ENCODE measurements around the gene ANXA1. TPM values are rescaled to one million over a fixed set of nuclear protein-coding genes. Genes with fewer than 3 reads are reported as not detected.
A peak's percentile ranks its signal among the peaks of the same experiment; 100 is the strongest.

The ANXA1 gene
- total RNA-seq, 1 experiment from 2014 or later, result 192 TPM

DNA sequence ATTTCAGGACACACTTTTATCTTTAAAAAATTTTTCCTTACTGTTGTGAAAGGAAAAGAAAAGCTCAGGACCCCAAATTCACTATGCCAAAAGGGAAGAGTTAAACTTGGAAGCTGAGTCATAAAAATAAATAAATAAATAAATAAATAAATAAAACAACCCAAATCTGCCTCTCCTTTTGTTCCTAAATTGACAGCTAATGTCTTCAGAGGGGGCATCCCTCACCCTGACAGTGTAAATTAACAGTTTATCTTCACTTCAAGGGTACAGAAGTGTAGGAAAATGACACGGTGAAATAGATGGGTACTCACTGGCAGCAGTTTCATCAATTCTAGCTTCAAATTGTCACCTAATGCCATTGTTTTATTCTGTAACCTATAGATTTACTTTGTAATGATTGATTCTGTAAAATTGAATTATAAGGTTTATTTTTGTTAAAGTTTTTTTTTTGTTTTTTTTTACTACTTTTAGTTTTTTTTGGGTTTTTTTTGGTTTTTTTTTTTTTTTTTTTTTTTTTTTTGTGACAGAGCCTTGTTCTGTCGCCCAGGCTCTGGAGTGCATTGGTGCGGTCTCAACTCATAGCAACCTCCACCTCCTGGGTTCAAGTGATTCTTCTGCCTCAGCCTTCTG, 18.5 kb upstream of the ANXA1 start:
- ChIA-PET POLR2A (ENCODE audit: unreplicated experiment) (no interaction called here), CTCF (no interaction called here)
- ATAC-seq (no peak), DNase-seq (no peak)
- H3K27me3 ChIP-seq (ENCODE audit: low read length), result no peaks in the 10 kb centered on the region
- peaks cover 58% of the 10 kb centered on the region for H3K4me1 ChIP-seq (ENCODE audit: insufficient read depth, low read length)
- H3K9me2 ChIP-seq (replicated peaks; ENCODE audit: low read length), result no peaks in the 10 kb centered on the region
- intact Hi-C loops (cut with micrococcal nuclease), result loop anchor here (2.0 kb wide), 1 partner anchor 16 kb away; no protein-coding TSS in a partner anchor
- no peaks in the 10 kb centered on the region for H3K36me3 ChIP-seq (ENCODE audit: low read depth, low read length)
- no peaks in the 10 kb centered on the region for H3F3A ChIP-seq (ENCODE audit: low read length, unreplicated experiment)
- no peak for TF ChIP-seq EZH2 (IDR thresholded peaks at IDR 0.05; ENCODE audit: low read length, unreplicated experiment)
- TF ChIP-seq CTCF (conservative IDR thresholded peaks at IDR 0.05; ENCODE audit: low read depth, low read length), result no peak
- no peak for TF ChIP-seq EZH2phosphoT487 (IDR thresholded peaks at IDR 0.05; ENCODE audit: borderline replicate concordance, low read length)
- peak overlapping the region; percentile 87 for H3K4me2 ChIP-seq (ENCODE audit: low read length)
- H3K9ac ChIP-seq (ENCODE audit: low read length), result peak overlapping the region; percentile 45; the same call in 1 of the 2 replicates
- H3K9me3 ChIP-seq (ENCODE audit: low read length), result no peaks in the 10 kb centered on the region
- no TSS peak for BruUV-seq (replicated peaks)
- H3K27ac ChIP-seq (ENCODE audit: low read length), result peak overlapping the region; percentile 75
- no peaks in the 10 kb centered on the region for H3K79me2 ChIP-seq (ENCODE audit: low read length)
- H3K4me3 ChIP-seq (ENCODE audit: low read length), result peak overlapping the region; percentile 74; the same call in 1 of the 2 replicates
- peak overlapping the region; percentile 84; the same call in 1 of the 2 replicates for H2AFZ ChIP-seq (ENCODE audit: low read length)
- H4K20me1 ChIP-seq (ENCODE audit: low read length), result no peaks in the 10 kb centered on the region

- Histone ChIP-seq H4K20me1 (ENCODE audit: low read length) (no peaks in the 10 kb centered on the region), H3K4me1 (ENCODE audit: insufficient read depth, low read length) (peaks cover 59% of the 10 kb centered on the region), H2AFZ (ENCODE audit: low read length) (no peak overlapping the region), H3K9ac (ENCODE audit: low read length) (peak overlapping the region; percentile 14; the same call in 1 of the 2 replicates), H3K27me3 (ENCODE audit: low read length) (no peaks in the 10 kb centered on the region), H3K4me2 (ENCODE audit: low read length) (peak overlapping the region; percentile 46), H3K4me3 (ENCODE audit: low read length) (no peak overlapping the region), H3K36me3 (ENCODE audit: low read depth, low read length) (no peaks in the 10 kb centered on the region), H3K27ac (ENCODE audit: low read length) (peak overlapping the region; percentile 75), H3K79me2 (ENCODE audit: low read length) (no peaks in the 10 kb centered on the region), H3K9me2 (replicated peaks; ENCODE audit: low read length) (no peaks in the 10 kb centered on the region), H3K9me3 (ENCODE audit: low read length) (no peaks in the 10 kb centered on the region), H3F3A (ENCODE audit: low read length, unreplicated experiment) (no peaks in the 10 kb centered on the region)
- no TSS peak for BruUV-seq (replicated peaks)
- CTCF ChIA-PET, result no interaction called here
- POLR2A ChIA-PET (ENCODE audit: unreplicated experiment), result no interaction called here
- ATAC-seq (peak; percentile 37), DNase-seq (peak; percentile 60)
- TF ChIP-seq EZH2 (IDR thresholded peaks at IDR 0.05; ENCODE audit: low read length, unreplicated experiment), result no peak
- TF ChIP-seq EZH2phosphoT487 (IDR thresholded peaks at IDR 0.05; ENCODE audit: borderline replicate concordance, low read length), result no peak
- intact Hi-C loops (cut with micrococcal nuclease), result loop anchor here (2.0 kb wide), 1 partner anchor 15 kb away; no protein-coding TSS in a partner anchor
Observed at GRCh38 chr9:73133921-73134407, 17.7 kb upstream of the ANXA1 start.

DNA sequence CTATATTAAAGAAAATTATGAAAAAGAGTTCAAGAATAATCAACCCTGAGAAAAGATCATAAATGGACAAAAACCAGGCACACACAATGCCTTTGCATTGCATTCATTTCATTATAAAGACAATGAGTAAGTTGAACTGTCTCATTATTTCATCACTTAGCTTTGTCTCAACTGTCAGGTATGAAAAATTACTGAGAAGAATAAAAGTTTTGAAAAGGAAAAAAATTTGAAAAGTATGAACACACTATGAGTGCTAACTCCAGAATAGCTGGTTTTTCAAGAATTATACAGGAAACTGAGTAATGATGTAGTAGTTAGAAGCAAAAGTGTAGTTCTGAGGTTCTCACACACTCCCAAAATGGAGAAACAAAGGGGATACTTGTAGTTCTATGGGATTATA, 16.3 kb upstream of the ANXA1 start:
- intact Hi-C loops (cut with micrococcal nuclease), result no loop called here
- Histone ChIP-seq H4K20me1 (ENCODE audit: low read length) (no peaks in the 10 kb centered on the region), H3K36me3 (ENCODE audit: low read depth, low read length) (no peaks in the 10 kb centered on the region), H3K79me2 (ENCODE audit: low read length) (no peaks in the 10 kb centered on the region), H3K9me3 (ENCODE audit: low read length) (no peaks in the 10 kb centered on the region), H2AFZ (ENCODE audit: low read length) (no peak overlapping the region), H3K4me1 (ENCODE audit: insufficient read depth, low read length) (peaks cover 59% of the 10 kb centered on the region), H3K27ac (ENCODE audit: low read length) (peak overlapping the region; percentile 65), H3K9me2 (replicated peaks; ENCODE audit: low read length) (no peaks in the 10 kb centered on the region), H3F3A (ENCODE audit: low read length, unreplicated experiment) (no peaks in the 10 kb centered on the region), H3K9ac (ENCODE audit: low read length) (peak overlapping the region; percentile 15; the same call in 1 of the 2 replicates), H3K4me2 (ENCODE audit: low read length) (peak overlapping the region; percentile 37; the same call in 1 of the 2 replicates), H3K4me3 (ENCODE audit: low read length) (no peak overlapping the region), H3K27me3 (ENCODE audit: low read length) (no peaks in the 10 kb centered on the region)
- CTCF ChIA-PET, result no interaction called here
- ATAC-seq, result no peak
- no TSS peak for BruUV-seq (replicated peaks)
- DNase-seq, result peak; percentile 51
- no peak for TF ChIP-seq CTCF (conservative IDR thresholded peaks at IDR 0.05; ENCODE audit: low read depth, low read length)
- POLR2A ChIA-PET (ENCODE audit: unreplicated experiment), result interaction anchor here (0.6 kb wide), 1 partner anchor 17 kb away, joined by 3 read pairs; no protein-coding TSS in a partner anchor

All from PC-3 (cell line).